ENCODE measurements around the gene FUT3.

FUT3 gene

DNA sequence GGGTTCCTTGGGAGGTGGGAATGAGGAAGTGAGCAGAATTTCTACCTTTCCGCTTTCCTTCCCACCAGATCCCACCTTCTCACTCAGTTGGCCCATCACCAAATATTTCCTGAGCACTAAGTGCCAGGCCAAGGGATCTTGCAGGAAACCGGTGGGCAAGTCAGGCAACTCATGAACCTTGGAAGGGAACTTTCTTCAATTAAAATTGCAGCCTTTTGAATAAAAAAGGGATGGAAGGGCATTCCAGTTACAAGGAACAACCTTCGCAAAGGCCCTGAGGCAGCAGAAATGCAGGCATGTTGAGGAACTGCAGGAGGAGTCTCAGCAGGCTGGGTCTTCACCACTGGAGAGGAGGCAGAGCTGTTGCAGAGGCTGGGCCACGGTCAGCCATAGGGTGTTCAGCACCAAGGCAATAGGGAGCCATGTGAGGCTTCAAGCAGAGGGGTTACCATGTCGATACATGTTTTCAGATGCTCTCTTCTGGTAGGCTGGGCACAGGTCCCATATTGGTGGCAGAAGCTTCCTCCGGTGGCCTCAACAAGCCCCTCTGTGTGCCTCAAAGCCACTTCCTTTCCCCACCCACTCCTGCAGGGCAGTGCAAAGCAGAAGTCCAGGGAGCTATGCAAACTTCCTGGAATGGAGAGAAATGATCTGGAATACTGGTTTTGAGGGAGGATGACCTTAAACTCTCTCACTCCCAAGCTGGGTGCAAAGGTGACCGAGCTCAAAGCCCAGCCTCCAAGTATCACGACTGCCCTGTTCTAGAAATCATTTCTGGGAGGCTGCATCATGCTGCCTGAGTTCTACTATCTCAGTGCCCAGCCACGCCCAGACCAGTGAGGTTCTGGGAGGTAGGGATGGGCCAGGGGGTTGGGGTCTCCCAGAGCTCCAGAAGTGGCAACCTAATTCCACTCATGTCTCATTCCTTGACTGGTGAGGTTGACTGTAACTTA lies 11.9 kb downstream of the FUT3 start, which contains the start of gene FUT6:
TSS of gene FUT6 (minus strand) at position 638 of the 953 bp plus-strand sequence. CDS start 7,135 bp downstream, outside the sequence.
- Histone ChIP-seq H3K4me1 (ENCODE audit: control insufficient read depth, insufficient read depth, low read length) (no peaks in the 10 kb centered on the region), H3K9me3 (replicated peaks; ENCODE audit: low read length) (no peaks in the 10 kb centered on the region), H3K4me2 (ENCODE audit: low read length) (no peak within 1 kb of the TSS), H3K36me3 (ENCODE audit: insufficient read depth, low read length) (no peaks in the 10 kb centered on the region), H3K9ac (ENCODE audit: low read depth, low read length) (no peak within 1 kb of the TSS), H3K27me3 (ENCODE audit: control insufficient read depth, insufficient read depth, low read length) (peaks cover 16% of the 10 kb centered on the region), H3K4me3 (ENCODE audit: low read length) (no peak within 1 kb of the TSS)

GRCh38 chr19:5838353-5839064 lies 12.7 kb downstream of the FUT3 start:
- H3K4me3 ChIP-seq (ENCODE audit: low read length) = no peak overlapping the region
- peaks cover 20% of the 10 kb centered on the region for H3K27me3 ChIP-seq (ENCODE audit: control insufficient read depth, insufficient read depth, low read length)

GRCh38 chr19:5837761-5838352 lies 13.4 kb downstream of the FUT3 start:
- Histone ChIP-seq H3K9ac (ENCODE audit: low read depth, low read length) (no peak overlapping the region), H3K4me2 (ENCODE audit: low read length) (no peak overlapping the region), H3K4me3 (ENCODE audit: low read length) (no peak overlapping the region), H3K27me3 (ENCODE audit: control insufficient read depth, insufficient read depth, low read length) (peaks cover 22% of the 10 kb centered on the region), H3K4me1 (ENCODE audit: control insufficient read depth, insufficient read depth, low read length) (no peaks in the 10 kb centered on the region), H3K9me3 (replicated peaks; ENCODE audit: low read length) (no peaks in the 10 kb centered on the region), H3K36me3 (ENCODE audit: insufficient read depth, low read length) (no peaks in the 10 kb centered on the region)

More at GRCh38 chr19:5838353-5839064, 12.7 kb downstream of the FUT3 start:
- no peak overlapping the region for H3K9ac ChIP-seq (ENCODE audit: low read depth, low read length)
- H3K4me1 ChIP-seq (ENCODE audit: control insufficient read depth, insufficient read depth, low read length) = no peaks in the 10 kb centered on the region
- no peak overlapping the region for H3K4me2 ChIP-seq (ENCODE audit: low read length)
- H3K9me3 ChIP-seq (replicated peaks; ENCODE audit: low read length) = no peaks in the 10 kb centered on the region
- no peaks in the 10 kb centered on the region for H3K36me3 ChIP-seq (ENCODE audit: insufficient read depth, low read length)

- no peak overlapping the region for H3K4me3 ChIP-seq (ENCODE audit: low read length)
- peaks cover 40% of the 10 kb centered on the region for H3K27me3 ChIP-seq (ENCODE audit: control insufficient read depth, insufficient read depth, low read length)
- H3K4me2 ChIP-seq (ENCODE audit: low read length) = no peak overlapping the region
- H3K9ac ChIP-seq (ENCODE audit: low read depth, low read length) = no peak overlapping the region
- H3K36me3 ChIP-seq (ENCODE audit: insufficient read depth, low read length) = no peaks in the 10 kb centered on the region
- H3K4me1 ChIP-seq (ENCODE audit: control insufficient read depth, insufficient read depth, low read length) = peaks cover 8% of the 10 kb centered on the region
- no peaks in the 10 kb centered on the region for H3K9me3 ChIP-seq (replicated peaks; ENCODE audit: low read length)
Observed at GRCh38 chr19:5832527-5833216, 18.6 kb downstream of the FUT3 start.

- no peaks in the 10 kb centered on the region for H3K9me3 ChIP-seq (replicated peaks; ENCODE audit: low read length)
- H3K27me3 ChIP-seq (ENCODE audit: control insufficient read depth, insufficient read depth, low read length) = peaks cover 44% of the 10 kb centered on the region
Observed at GRCh38 chr19:5832061-5832460, 19.2 kb downstream of the FUT3 start.

DNA sequence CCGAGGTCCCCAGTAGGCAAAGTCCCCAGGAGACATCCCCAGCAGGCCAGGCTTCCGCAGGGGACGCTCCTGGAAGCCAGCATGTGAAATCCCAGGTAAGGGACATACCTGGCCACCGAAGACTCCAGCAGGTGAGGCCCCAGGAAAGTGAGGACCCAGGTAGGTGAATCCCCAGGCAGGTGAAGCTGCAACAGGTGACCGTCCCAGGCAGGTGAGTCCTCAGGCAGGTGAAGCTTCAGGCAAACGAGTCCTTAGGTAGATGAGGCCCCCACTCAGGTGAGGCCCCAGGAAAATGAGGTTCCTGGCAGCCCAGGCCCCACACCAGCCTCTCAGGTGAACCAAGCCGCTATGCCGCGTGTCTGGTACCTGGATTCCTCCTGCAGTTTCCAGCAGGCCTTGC lies 20.1 kb downstream of the FUT3 start:
- Histone ChIP-seq H3K4me1 (ENCODE audit: control insufficient read depth, insufficient read depth, low read length) (peaks cover 8% of the 10 kb centered on the region), H3K36me3 (ENCODE audit: insufficient read depth, low read length) (no peaks in the 10 kb centered on the region), H3K9ac (ENCODE audit: low read depth, low read length) (no peak overlapping the region), H3K4me3 (ENCODE audit: low read length) (no peak overlapping the region), H3K4me2 (ENCODE audit: low read length) (no peak overlapping the region), H3K9me3 (replicated peaks; ENCODE audit: low read length) (no peaks in the 10 kb centered on the region), H3K27me3 (ENCODE audit: control insufficient read depth, insufficient read depth, low read length) (peaks cover 49% of the 10 kb centered on the region)

More at GRCh38 chr19:5832061-5832460, 19.2 kb downstream of the FUT3 start:
- Histone ChIP-seq H3K4me2 (ENCODE audit: low read length) (no peak overlapping the region), H3K9ac (ENCODE audit: low read depth, low read length) (no peak overlapping the region), H3K4me1 (ENCODE audit: control insufficient read depth, insufficient read depth, low read length) (peaks cover 8% of the 10 kb centered on the region), H3K4me3 (ENCODE audit: low read length) (no peak overlapping the region), H3K36me3 (ENCODE audit: insufficient read depth, low read length) (no peaks in the 10 kb centered on the region)

DNA sequence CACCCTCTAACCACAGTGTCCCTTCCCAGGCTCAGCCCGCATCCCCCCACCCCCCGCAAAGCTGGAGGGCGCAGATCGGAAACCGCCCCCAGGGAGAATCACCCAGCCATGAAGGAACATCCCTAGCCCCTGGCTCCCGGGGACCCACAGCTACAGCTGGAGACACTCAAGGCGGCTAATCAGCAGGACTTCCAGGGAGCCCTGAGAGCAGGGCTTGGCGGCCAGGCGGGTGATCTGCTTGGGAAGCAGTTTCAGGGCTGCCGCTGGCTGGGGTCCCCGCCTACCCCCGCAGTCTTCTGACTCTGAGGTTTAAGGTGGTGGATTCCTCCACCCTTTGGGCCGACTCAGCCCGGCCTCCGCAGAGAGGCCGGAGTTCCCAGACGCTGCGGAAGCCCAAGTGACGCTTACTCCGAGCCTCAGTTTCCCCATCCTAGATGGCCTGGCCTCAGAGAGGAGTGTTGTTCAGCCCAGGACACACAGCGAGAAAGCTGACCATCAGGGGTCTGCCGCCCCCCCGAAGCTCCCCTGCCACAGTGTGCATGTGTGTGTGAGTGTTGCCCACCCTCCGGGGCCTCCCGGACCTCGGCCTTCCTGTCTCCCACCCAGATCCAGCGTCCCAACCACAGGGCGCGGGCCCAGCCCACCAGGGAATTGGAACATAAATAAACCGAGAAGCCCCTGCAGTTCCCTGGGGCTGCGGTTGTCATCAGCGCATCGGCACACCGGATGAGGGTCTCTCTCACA lies 21.5 kb downstream of the FUT3 start:
- Histone ChIP-seq H3K4me1 (ENCODE audit: control insufficient read depth, insufficient read depth, low read length) (peaks cover 8% of the 10 kb centered on the region), H3K27me3 (ENCODE audit: control insufficient read depth, insufficient read depth, low read length) (peaks cover 45% of the 10 kb centered on the region), H3K4me3 (ENCODE audit: low read length) (no peak overlapping the region), H3K9ac (ENCODE audit: low read depth, low read length) (no peak overlapping the region), H3K4me2 (ENCODE audit: low read length) (no peak overlapping the region), H3K9me3 (replicated peaks; ENCODE audit: low read length) (no peaks in the 10 kb centered on the region), H3K36me3 (ENCODE audit: insufficient read depth, low read length) (no peaks in the 10 kb centered on the region)

GRCh38 chr19:5828661-5829566 lies 22.3 kb downstream of the FUT3 start:
- H3K4me1 ChIP-seq (ENCODE audit: control insufficient read depth, insufficient read depth, low read length) = peaks cover 8% of the 10 kb centered on the region
- no peaks in the 10 kb centered on the region for H3K9me3 ChIP-seq (replicated peaks; ENCODE audit: low read length)
- H3K27me3 ChIP-seq (ENCODE audit: control insufficient read depth, insufficient read depth, low read length) = peaks cover 41% of the 10 kb centered on the region
- peak overlapping the region; percentile 92 for H3K4me2 ChIP-seq (ENCODE audit: low read length)
- H3K4me3 ChIP-seq (ENCODE audit: low read length) = peak overlapping the region; percentile 72
- H3K9ac ChIP-seq (ENCODE audit: low read depth, low read length) = peak overlapping the region; percentile 76
- H3K36me3 ChIP-seq (ENCODE audit: insufficient read depth, low read length) = no peaks in the 10 kb centered on the region

DNA sequence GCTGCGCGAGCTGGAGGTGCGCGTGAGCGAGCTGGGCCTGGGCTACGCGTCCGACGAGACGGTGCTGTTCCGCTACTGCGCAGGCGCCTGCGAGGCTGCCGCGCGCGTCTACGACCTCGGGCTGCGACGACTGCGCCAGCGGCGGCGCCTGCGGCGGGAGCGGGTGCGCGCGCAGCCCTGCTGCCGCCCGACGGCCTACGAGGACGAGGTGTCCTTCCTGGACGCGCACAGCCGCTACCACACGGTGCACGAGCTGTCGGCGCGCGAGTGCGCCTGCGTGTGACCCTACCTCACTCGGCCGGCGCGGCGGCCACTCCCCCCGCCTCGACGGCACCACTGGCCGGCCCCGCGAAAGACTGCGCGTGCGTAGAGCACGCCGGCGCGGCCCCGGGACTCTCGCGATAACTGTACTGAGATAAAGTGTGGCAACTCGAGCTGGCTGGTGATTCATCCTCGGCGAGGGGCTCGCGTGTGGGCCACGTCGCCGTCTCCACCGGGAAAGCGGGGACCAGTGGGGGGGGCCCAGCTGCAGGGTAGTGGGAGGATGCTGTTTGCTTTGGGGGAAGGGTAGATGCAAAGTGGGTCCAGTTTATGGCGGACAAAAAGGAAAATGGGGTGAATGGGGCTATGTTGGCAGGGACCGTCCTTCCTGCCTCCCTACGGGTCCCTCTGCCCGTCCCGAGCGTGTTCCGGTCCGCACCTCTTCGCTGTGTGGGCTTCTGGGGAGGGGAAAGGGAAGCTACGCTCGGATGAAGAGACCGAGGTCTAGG lies 23.2 kb downstream of the FUT3 start:
- H3K9ac ChIP-seq (ENCODE audit: low read depth, low read length) = peak overlapping the region; percentile 76
- peaks cover 8% of the 10 kb centered on the region for H3K4me1 ChIP-seq (ENCODE audit: control insufficient read depth, insufficient read depth, low read length)
- no peaks in the 10 kb centered on the region for H3K9me3 ChIP-seq (replicated peaks; ENCODE audit: low read length)
- H3K4me3 ChIP-seq (ENCODE audit: low read length) = peak overlapping the region; percentile 72
- no peaks in the 10 kb centered on the region for H3K36me3 ChIP-seq (ENCODE audit: insufficient read depth, low read length)
- peaks cover 46% of the 10 kb centered on the region for H3K27me3 ChIP-seq (ENCODE audit: control insufficient read depth, insufficient read depth, low read length)
- peak overlapping the region; percentile 92 for H3K4me2 ChIP-seq (ENCODE audit: low read length)
